DOHH2 (cell line): ENCODE data around the gene MTMR11.

Experiments
- H3F3A ChIP-seq: fragments of 200-600 bp; sonication (generic), shearing (Covaris generic); 2 replicates; pipeline ENCODE4 v1.6.0; 2016; ENCODE audit warnings: antibody characterized with exemption, mild to moderate bottlenecking; ENCODE audit not compliant: control insufficient read depth, insufficient read depth
- H3K27ac ChIP-seq: fragments of 200-600 bp; sonication (generic); 2 replicates; pipeline ENCODE4 v1.5.1; 2014; ENCODE audit warnings: low read depth, mild to moderate bottlenecking, low read length, moderate library complexity
- H3K27me3 ChIP-seq: fragments of 200-600 bp; sonication (generic); 2 replicates; pipeline ENCODE4 v1.6.1; 2014; ENCODE audit warnings: mild to moderate bottlenecking, low read length, mixed read lengths; ENCODE audit not compliant: control insufficient read depth
- H3K36me3 ChIP-seq: fragments of 200-600 bp; sonication (generic); 2 replicates; pipeline ENCODE4 v1.6.1; 2014; ENCODE audit warnings: mild to moderate bottlenecking, low read length, moderate library complexity, mixed read lengths; ENCODE audit not compliant: control insufficient read depth
- H3K4me1 ChIP-seq: fragments of 200-600 bp; sonication (generic); 2 replicates; pipeline ENCODE4 v1.6.1; 2014; ENCODE audit warnings: mild to moderate bottlenecking, low read length, mixed read lengths; ENCODE audit not compliant: control insufficient read depth
- H3K4me2 ChIP-seq: fragments of 200-600 bp; sonication (generic); 2 replicates; pipeline ENCODE4 v1.6.0; 2014; ENCODE audit warnings: mild to moderate bottlenecking, low read length, moderate library complexity
- H3K4me3 ChIP-seq: fragments of 200-600 bp; sonication (generic); 2 replicates; pipeline ENCODE4 v1.5.1; 2014; ENCODE audit warnings: mild to moderate bottlenecking, low read length, mixed read lengths
- H3K79me2 ChIP-seq: fragments of 200-600 bp; sonication (generic); 2 replicates; pipeline ENCODE4 v1.6.1; 2014; ENCODE audit warnings: mild to moderate bottlenecking, low read length, mixed read lengths; ENCODE audit not compliant: control insufficient read depth
- H3K9me2 ChIP-seq: fragments of 200-600 bp; sonication (generic); replicated peaks from 2 replicates; pipeline ENCODE4 v1.6.1; 2014; ENCODE audit warnings: mild to moderate bottlenecking, low read length, mixed read lengths; ENCODE audit not compliant: control insufficient read depth
- H3K9me3 ChIP-seq: fragments of 200-600 bp; sonication (generic); 2 replicates; pipeline ENCODE4 v1.6.1; 2014; ENCODE audit warnings: antibody characterized with exemption, low read length, mixed read lengths; ENCODE audit not compliant: control insufficient read depth, insufficient read depth
- H4K20me1 ChIP-seq: fragments of 200-600 bp; sonication (generic); 2 replicates; pipeline ENCODE4 v1.6.0; 2014; ENCODE audit warnings: low read depth, mild to moderate bottlenecking, antibody characterized with exemption, low read length, moderate library complexity; ENCODE audit not compliant: control insufficient read depth, insufficient read depth
- CTCF ChIP-seq: fragments of 200-600 bp; sonication (generic); IDR thresholded peaks from one replicate; pipeline ENCODE4 v1.5.1; 2014; ENCODE audit warnings: antibody characterized with exemption, mild to moderate bottlenecking, low read depth, low read length; ENCODE audit not compliant: poor library complexity, severe bottlenecking
- EZH2phosphoT487 ChIP-seq: fragments of 200-600 bp; sonication (generic); IDR thresholded peaks from 2 replicates; pipeline ENCODE4 v1.6.1; 2017; ENCODE audit warnings: borderline replicate concordance, mild to moderate bottlenecking, antibody characterized with exemption, low read length, moderate library complexity, mixed read lengths

The MTMR11 gene

GRCh38 chr1:149936992-149937705 is 470 bp upstream of the MTMR11 start:
- Histone ChIP-seq H3K4me1 (peaks cover 7% of the 10 kb centered on the region), H3K4me3 (no peak overlapping the region), H3K36me3 (no peaks in the 10 kb centered on the region), H3K27ac (no peak overlapping the region), H3K9me3 (no peaks in the 10 kb centered on the region), H3K4me2 (no peak overlapping the region), H4K20me1 (no peaks in the 10 kb centered on the region), H3K9me2 (no peaks in the 10 kb centered on the region), H3F3A (0 out of 2 replicates have a peak, but pooled peaks cover 2% of the 10 kb centered on the region), H3K27me3 (peaks cover 2% of the 10 kb centered on the region; the same call in 1 of the 2 replicates), H3K79me2 (no peaks in the 10 kb centered on the region)
- no peak for TF ChIP-seq CTCF
- no peak for TF ChIP-seq EZH2phosphoT487

DNA sequence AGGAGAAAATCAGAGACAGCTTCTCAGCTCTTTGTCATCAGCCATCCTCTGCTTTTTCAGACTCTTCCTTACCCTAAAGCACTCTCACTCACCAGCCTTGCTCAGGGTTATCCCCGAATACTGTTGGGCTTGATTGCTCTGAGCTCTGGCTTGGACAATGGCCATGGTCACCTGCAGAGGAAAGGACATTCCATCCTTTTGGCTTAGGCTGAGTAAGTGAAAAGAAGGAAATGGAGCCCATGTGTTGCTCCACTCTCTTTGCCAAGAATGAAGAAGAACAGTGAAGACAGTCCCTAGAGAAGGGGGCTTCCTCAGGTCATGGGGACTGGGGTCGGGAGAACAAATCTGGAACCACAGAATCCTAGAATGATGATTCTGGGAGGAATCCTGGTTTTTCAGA is 2.3 kb downstream of the MTMR11 start:
- TF ChIP-seq CTCF (no peak), EZH2phosphoT487 (no peak)
- Histone ChIP-seq H3K4me2 (no peak overlapping the region), H3F3A (no peaks in the 10 kb centered on the region), H3K27ac (no peak overlapping the region), H3K9me3 (no peaks in the 10 kb centered on the region), H3K9me2 (no peaks in the 10 kb centered on the region), H3K4me3 (no peak overlapping the region), H3K79me2 (no peaks in the 10 kb centered on the region), H4K20me1 (no peaks in the 10 kb centered on the region), H3K27me3 (peaks cover 2% of the 10 kb centered on the region; the same call in 1 of the 2 replicates), H3K4me1 (peaks cover 7% of the 10 kb centered on the region), H3K36me3 (no peaks in the 10 kb centered on the region)

DNA sequence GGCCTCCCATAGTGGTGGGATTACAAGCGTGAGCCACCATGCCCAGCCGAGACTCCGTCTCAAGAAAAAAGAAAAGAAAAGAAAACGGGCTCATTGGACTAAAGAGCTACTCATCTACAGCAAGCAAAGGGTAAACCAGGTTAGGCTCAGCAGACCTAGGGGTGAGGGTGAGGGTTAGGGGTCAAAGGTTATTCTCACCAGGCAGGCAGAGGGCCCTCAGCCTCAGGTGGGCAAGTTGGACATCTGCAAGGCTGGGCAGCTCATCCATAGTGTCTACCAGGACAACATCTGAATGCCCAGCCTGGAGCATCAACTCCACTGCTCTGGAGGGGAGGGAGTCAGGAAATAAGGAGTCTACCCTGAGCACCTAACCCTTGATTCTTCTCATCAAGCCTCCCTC is 3.5 kb downstream of the MTMR11 start:
- Histone ChIP-seq H3K27me3 (peaks cover 2% of the 10 kb centered on the region; the same call in 1 of the 2 replicates), H3K4me3 (no peak overlapping the region), H3K4me2 (no peak overlapping the region), H3K27ac (no peak overlapping the region), H3F3A (no peaks in the 10 kb centered on the region), H4K20me1 (no peaks in the 10 kb centered on the region), H3K4me1 (peaks cover 17% of the 10 kb centered on the region), H3K79me2 (no peaks in the 10 kb centered on the region), H3K9me2 (no peaks in the 10 kb centered on the region), H3K36me3 (no peaks in the 10 kb centered on the region), H3K9me3 (no peaks in the 10 kb centered on the region)
- TF ChIP-seq CTCF (no peak), EZH2phosphoT487 (no peak)
